Activated CD4-positive, alpha-beta T cell treated with anti-CD3 and anti-CD28 coated beads for 36 hours (primary cell): ENCODE measurements around the gene S1PR3. TPM values are rescaled to one million over a fixed set of nuclear protein-coding genes. Genes with fewer than 3 reads are reported as not detected.

Source experiments
- ATAC-seq: fragments of 200-7000 bp; cut with Tn5 transposase; one replicate; pipeline ENCODE4 v1.10.0; 2021; ENCODE audit warnings: mild to moderate bottlenecking, moderate library complexity
- CTCF ChIA-PET: fragments of 350-600 bp; sonication (Branson Sonifier 250); formaldehyde crosslinking; loops from one replicate; lab custom pipeline; 2021; ENCODE audit warnings: antibody characterized with exemption; lab: Charles Lee
- POLR2A ChIA-PET: fragments of 350-600 bp; sonication (Branson Sonifier 250); formaldehyde crosslinking; loops from one replicate; lab custom pipeline; 2021; ENCODE audit warnings: antibody characterized with exemption, inconsistent platforms; lab: Charles Lee
- DNase-seq: peaks from one replicate; pipeline ENCODE4 v3.0.0-alpha.2; 2020
- H3K27ac Mint-ChIP-seq: one replicate; pipeline ENCODE4 v1.8.0; 2021; ENCODE audit warnings: mixed read lengths
- H3K27me3 Mint-ChIP-seq: one replicate; pipeline ENCODE4 v1.8.0; 2021; ENCODE audit warnings: mixed read lengths
- H3K36me3 Mint-ChIP-seq: one replicate; pipeline ENCODE4 v1.8.0; 2021; ENCODE audit warnings: low read depth, mixed read lengths
- H3K4me1 Mint-ChIP-seq: one replicate; pipeline ENCODE4 v1.8.0; 2021; ENCODE audit warnings: mixed read lengths
- H3K4me3 Mint-ChIP-seq: one replicate; pipeline ENCODE4 v1.8.0; 2021; ENCODE audit warnings: mild to moderate bottlenecking, moderate library complexity, mixed read lengths
- H3K9me3 Mint-ChIP-seq: one replicate; pipeline ENCODE4 v1.8.0; 2021; ENCODE audit warnings: low read depth, mixed read lengths
- intact Hi-C, 2 experiments: fragments of 100-400 bp; cut with DNase I in 1 of 2; cut with micrococcal nuclease in 1 of 2; formaldehyde crosslinking; loops; one replicate each; pipeline versions ENCODE4 v1.14.2 to v1.15.1; 2022 to 2024; cut with DNase I, micrococcal nuclease
- total RNA-seq, 2 experiments: library from RNA; stranded (reverse); gene quantifications; one replicate each; pipeline ENCODE4 v1.2.3, GENCODE V29; 2021

The S1PR3 gene
- total RNA-seq, 2 experiments from 2014 or later: 0.56 to 1.2 TPM

DNA sequence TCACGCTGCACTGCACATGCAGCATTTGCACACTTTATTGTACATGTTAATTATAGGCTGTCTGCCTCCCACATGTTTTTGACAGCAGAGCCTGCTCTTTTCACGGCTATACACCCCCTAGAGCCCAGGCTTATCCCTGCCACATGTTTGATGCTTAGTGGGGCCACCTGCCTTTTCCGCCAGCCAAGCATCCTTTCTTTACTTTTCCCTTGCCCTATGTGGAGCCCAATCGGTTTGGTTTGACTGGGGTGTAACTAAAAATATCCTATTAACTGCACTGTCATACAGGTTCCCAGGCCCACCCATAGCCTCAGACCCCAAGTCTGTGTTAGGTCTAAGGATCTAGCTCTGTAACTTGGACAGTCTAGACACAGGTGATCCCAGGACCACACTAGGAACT, 18.9 kb upstream of the S1PR3 start:
- CTCF ChIA-PET: no interaction called here
- POLR2A ChIA-PET: no interaction called here
- no peaks in the 10 kb centered on the region for H3K36me3 Mint-ChIP-seq
- H3K9me3 Mint-ChIP-seq: no peaks in the 10 kb centered on the region
- intact Hi-C loops: no loop called here
- H3K4me1 Mint-ChIP-seq: peaks cover 15% of the 10 kb centered on the region
- H3K27me3 Mint-ChIP-seq: peaks cover 15% of the 10 kb centered on the region
- ATAC-seq (no peak), DNase-seq (no peak)
- no peak overlapping the region for H3K4me3 Mint-ChIP-seq
- H3K27ac Mint-ChIP-seq: no peak overlapping the region

DNA sequence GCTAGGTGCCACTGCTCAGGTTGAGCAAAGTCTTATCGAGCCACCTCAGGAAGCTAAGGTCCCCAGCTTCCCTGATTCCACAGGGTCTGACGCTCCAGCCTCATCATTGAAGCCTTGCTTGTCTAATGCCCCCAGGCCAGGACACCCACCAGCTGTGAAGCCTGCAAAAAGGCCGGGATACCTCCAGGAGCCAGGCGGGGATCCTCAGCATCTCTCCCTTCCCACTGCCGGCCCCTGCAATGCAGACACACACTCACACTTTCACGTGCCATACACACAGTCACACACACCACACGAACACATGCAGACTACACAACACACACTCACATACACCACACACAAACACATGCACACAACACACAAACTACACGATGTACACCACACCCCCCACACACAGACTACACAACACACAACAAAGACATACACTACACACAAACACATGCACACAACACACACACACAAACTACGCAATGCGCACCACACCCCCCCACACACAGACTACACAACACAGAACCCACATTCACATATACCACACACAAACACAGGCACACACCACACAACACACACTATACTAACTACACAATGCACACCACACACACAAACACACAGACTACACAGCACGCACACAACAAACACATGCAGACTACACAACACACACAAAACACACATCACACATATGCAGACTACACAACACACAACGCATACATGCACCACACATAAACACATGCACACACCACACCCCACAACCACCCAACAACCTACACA, 17.8 kb upstream of the S1PR3 start:
- ChIA-PET POLR2A (no interaction called here), CTCF (no interaction called here)
- no peaks in the 10 kb centered on the region for H3K36me3 Mint-ChIP-seq
- H3K9me3 Mint-ChIP-seq: no peaks in the 10 kb centered on the region
- intact Hi-C loops: no loop called here
- DNase-seq (no peak), ATAC-seq (no peak)
- no peak overlapping the region for H3K27ac Mint-ChIP-seq
- H3K4me3 Mint-ChIP-seq: no peak overlapping the region
- peaks cover 15% of the 10 kb centered on the region for H3K4me1 Mint-ChIP-seq
- peaks cover 23% of the 10 kb centered on the region for H3K27me3 Mint-ChIP-seq

DNA sequence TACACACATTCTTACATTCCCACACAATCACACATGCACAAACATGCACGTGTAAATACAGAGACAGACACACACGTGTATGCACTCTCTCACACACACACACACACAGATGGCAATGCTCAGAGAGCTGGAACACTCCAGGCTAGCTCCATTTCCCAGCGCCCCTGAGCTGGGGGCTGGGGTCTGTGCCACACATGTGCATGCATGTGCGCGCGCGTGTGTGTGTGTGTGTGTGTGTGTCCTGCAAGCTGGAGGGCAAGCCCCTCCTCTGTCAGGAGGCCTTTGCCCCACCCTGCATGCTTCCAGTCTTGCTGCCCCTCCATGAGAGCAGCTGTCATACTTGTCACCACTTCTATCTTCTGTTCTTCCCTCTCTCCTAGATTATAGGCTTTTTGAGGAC, 16.6 kb upstream of the S1PR3 start:
- intact Hi-C loops: no loop called here
- no peak for ATAC-seq
- Mint-ChIP-seq H3K27ac (no peak overlapping the region), H3K36me3 (no peaks in the 10 kb centered on the region), H3K27me3 (peaks cover 19% of the 10 kb centered on the region), H3K4me3 (no peak overlapping the region), H3K4me1 (peaks cover 15% of the 10 kb centered on the region), H3K9me3 (no peaks in the 10 kb centered on the region)
- CTCF ChIA-PET: no interaction called here
- POLR2A ChIA-PET: no interaction called here
- no peak for DNase-seq

DNA sequence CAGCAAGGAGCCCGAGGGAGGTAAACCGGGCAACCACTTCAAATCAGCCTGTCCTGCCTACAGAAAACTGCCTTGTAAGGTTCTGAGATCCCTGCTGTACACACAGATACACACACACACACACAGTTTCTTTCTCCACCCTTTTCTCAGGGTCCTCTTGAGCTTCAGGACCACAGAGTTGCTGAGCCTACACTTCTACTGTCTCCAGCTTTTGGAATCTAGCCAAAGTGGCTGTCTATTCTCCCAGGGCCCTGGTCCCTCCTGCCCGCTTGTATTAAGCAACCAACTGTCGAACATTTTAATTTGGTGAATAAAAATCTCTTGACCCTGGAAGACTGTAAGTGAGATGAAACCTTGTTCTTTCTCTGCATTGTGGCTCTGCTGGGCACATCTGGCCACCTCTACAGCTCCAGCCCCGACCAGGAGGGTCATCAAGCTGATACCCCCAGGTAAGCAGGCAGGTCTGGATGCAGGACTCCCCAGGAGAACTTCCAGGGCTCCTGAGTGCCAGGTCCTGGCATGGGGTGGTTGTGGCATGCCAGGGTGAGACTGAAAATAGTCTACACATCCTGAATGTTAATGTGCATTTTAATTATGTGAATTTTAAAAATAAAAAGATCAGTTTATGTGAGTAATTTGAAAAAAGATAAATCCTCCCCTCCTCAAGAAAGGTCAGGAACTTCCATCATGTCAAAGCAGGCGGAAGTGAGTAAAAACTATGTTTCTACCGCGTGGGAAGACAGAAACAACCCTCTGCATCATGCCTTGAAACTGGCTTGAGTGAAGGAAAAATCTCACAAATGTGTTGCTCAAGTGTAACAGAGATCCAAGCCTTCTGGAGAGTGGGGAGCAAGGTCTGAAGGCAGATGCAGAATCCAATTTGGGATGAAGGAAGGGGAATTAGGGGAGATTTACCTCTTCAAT, 15.0 kb upstream of the S1PR3 start:
- no peaks in the 10 kb centered on the region for H3K9me3 Mint-ChIP-seq
- no peak for DNase-seq
- ChIA-PET POLR2A (no interaction called here), CTCF (no interaction called here)
- intact Hi-C loops: no loop called here
- no peaks in the 10 kb centered on the region for H3K36me3 Mint-ChIP-seq
- H3K27ac Mint-ChIP-seq: peak overlapping the region; percentile 10
- peak; percentile 74 for ATAC-seq
- peaks cover 15% of the 10 kb centered on the region for H3K4me1 Mint-ChIP-seq
- peaks cover 18% of the 10 kb centered on the region for H3K27me3 Mint-ChIP-seq
- no peak overlapping the region for H3K4me3 Mint-ChIP-seq

- Mint-ChIP-seq H3K9me3 (no peaks in the 10 kb centered on the region), H3K36me3 (no peaks in the 10 kb centered on the region), H3K4me1 (peaks cover 15% of the 10 kb centered on the region), H3K27me3 (peaks cover 18% of the 10 kb centered on the region), H3K4me3 (no peak overlapping the region), H3K27ac (no peak overlapping the region)
- no peak for DNase-seq
- POLR2A ChIA-PET: no interaction called here
- intact Hi-C loops: no loop called here
- peak; percentile 49 for ATAC-seq
- CTCF ChIA-PET: interaction anchor here (1.6 kb wide), 1 partner anchor 12 kb away, joined by 7 read pairs; no protein-coding TSS in a partner anchor
Measured at GRCh38 chr9:88976890-88977257, 14.4 kb upstream of the S1PR3 start.

DNA sequence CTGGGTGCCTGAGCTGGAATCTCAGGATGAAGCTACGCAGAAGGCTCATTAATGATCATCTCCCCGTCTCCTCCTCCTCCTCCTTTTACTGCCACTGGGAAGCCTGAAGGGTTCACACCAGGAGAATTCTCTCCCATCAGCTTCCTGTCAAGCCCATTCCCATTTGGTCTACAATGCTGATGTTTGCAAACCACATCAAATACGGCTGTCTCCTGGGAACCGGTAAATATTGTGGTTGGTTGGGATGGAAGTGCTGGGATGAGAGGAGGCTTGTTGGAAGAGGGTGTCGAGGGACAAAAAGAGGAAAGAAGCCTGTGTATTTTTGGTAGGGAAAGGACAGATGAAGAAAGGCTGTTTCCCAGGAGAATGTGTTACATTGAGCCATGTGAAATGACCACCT, 13.2 kb upstream of the S1PR3 start:
- Mint-ChIP-seq H3K36me3 (no peaks in the 10 kb centered on the region), H3K4me1 (peaks cover 15% of the 10 kb centered on the region), H3K27me3 (peaks cover 18% of the 10 kb centered on the region), H3K4me3 (no peak overlapping the region), H3K27ac (no peak overlapping the region), H3K9me3 (no peaks in the 10 kb centered on the region)
- ATAC-seq: no peak
- DNase-seq: no peak
- intact Hi-C loops: no loop called here
- POLR2A ChIA-PET: interaction anchor here (0.6 kb wide), 1 partner anchor 103 kb away, joined by 5 read pairs; no protein-coding TSS in a partner anchor
- CTCF ChIA-PET: interaction anchor here (1.6 kb wide), 1 partner anchor 11 kb away, joined by 7 read pairs; no protein-coding TSS in a partner anchor

- no peak overlapping the region for H3K27ac Mint-ChIP-seq
- intact Hi-C loops: no loop called here
- H3K27me3 Mint-ChIP-seq: peaks cover 18% of the 10 kb centered on the region
- H3K36me3 Mint-ChIP-seq: no peaks in the 10 kb centered on the region
- H3K4me3 Mint-ChIP-seq: no peak overlapping the region
- ATAC-seq (no peak), DNase-seq (no peak)
- ChIA-PET POLR2A (no interaction called here), CTCF (interaction anchor here (0.6 kb wide), 1 partner anchor 1295 kb away, joined by 4 read pairs; no protein-coding TSS in a partner anchor)
- no peaks in the 10 kb centered on the region for H3K9me3 Mint-ChIP-seq
- H3K4me1 Mint-ChIP-seq: peaks cover 15% of the 10 kb centered on the region
Measured at GRCh38 chr9:88979021-88979420, 12.2 kb upstream of the S1PR3 start.

DNA sequence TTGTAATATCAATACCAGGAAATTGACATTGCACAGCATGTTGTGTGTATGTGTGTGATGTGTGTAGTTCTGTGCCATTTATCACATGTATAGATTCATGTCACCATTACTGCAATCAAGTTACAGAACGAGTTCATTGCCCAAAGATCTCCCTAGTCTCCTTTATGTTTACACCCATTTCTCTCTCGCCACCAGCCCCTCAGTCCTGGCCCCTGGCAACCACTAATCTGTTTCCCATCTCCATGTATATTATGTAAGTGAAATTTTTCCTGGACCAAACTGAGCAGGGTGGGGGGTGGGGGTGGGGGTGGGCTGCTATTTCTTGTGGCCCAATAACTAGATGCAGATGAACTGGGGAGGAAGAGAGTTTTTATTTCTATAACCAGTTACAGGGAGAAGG, 11.5 kb upstream of the S1PR3 start:
- Mint-ChIP-seq H3K27ac (no peak overlapping the region), H3K27me3 (peaks cover 18% of the 10 kb centered on the region), H3K9me3 (no peaks in the 10 kb centered on the region), H3K4me3 (no peak overlapping the region), H3K36me3 (no peaks in the 10 kb centered on the region), H3K4me1 (peaks cover 15% of the 10 kb centered on the region)
- ChIA-PET POLR2A (no interaction called here), CTCF (interaction anchor here (0.6 kb wide), 1 partner anchor 1295 kb away, joined by 4 read pairs; no protein-coding TSS in a partner anchor)
- intact Hi-C loops: loop anchor here in 1 of 2 experiments (10.0 kb wide), 2 partner anchors 675 to 1605 kb away; no protein-coding TSS in a partner anchor
- DNase-seq: no peak
- ATAC-seq: no peak

GRCh38 chr9:88980740-88981203, 10.5 kb upstream of the S1PR3 start:
- Mint-ChIP-seq H3K4me3 (no peak overlapping the region), H3K36me3 (no peaks in the 10 kb centered on the region), H3K4me1 (peaks cover 18% of the 10 kb centered on the region), H3K27me3 (peaks cover 18% of the 10 kb centered on the region), H3K9me3 (no peaks in the 10 kb centered on the region), H3K27ac (no peak overlapping the region)
- ChIA-PET CTCF (no interaction called here), POLR2A (no interaction called here)
- intact Hi-C loops: loop anchor here in 1 of 2 experiments (10.0 kb wide), 2 partner anchors 676 to 1606 kb away; no protein-coding TSS in a partner anchor
- ATAC-seq (no peak), DNase-seq (no peak)

DNA sequence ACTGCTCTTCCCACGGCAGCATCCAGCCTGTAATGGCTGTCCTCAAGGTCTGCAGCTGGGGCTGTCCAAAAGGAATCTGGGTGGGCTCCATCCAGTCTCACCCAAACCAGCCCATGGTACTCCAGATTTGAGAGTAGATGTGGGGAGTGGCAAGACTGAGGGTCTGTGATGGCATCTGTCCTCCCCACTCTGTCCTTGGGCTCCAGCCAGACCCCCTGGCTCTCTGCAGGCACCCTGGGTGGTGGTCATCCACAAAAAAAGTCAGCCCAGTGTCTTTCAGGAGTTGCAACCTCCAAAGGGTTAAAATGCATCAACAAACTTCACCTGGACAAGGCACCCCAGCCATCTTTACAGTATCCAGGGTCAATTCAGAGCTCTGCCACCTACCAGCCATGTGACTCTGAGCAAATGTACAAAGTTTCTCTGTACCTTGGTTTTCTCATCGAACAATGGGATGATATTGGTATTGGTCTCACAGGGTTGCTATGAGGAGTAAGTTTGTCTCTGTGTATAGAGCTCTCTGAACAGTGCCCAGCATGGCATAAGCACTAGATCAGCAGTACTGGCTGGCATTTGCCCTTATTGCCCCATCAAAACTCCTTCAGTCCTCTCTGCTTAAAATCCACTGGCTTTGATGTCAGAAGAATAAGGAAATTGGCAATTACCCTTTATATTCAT, 7.3 kb upstream of the S1PR3 start:
- DNase-seq: no peak
- no peak overlapping the region for H3K27ac Mint-ChIP-seq
- intact Hi-C loops: loop anchor here in 1 of 2 experiments (10.0 kb wide), 2 partner anchors 679 to 1609 kb away; no protein-coding TSS in a partner anchor
- peaks cover 12% of the 10 kb centered on the region for H3K27me3 Mint-ChIP-seq
- no peaks in the 10 kb centered on the region for H3K36me3 Mint-ChIP-seq
- no peak overlapping the region for H3K4me3 Mint-ChIP-seq
- ChIA-PET POLR2A (no interaction called here), CTCF (no interaction called here)
- ATAC-seq: no peak
- H3K9me3 Mint-ChIP-seq: no peaks in the 10 kb centered on the region
- peaks cover 21% of the 10 kb centered on the region for H3K4me1 Mint-ChIP-seq

- CTCF ChIA-PET: no interaction called here
- Mint-ChIP-seq H3K36me3 (no peaks in the 10 kb centered on the region), H3K9me3 (no peaks in the 10 kb centered on the region), H3K27me3 (peaks cover 12% of the 10 kb centered on the region), H3K27ac (no peak overlapping the region), H3K4me3 (no peak overlapping the region), H3K4me1 (peaks cover 26% of the 10 kb centered on the region)
- no peak for DNase-seq
- no peak for ATAC-seq
- intact Hi-C loops: loop anchor here in 1 of 2 experiments (10.0 kb wide), 2 partner anchors 680 to 1610 kb away; no protein-coding TSS in a partner anchor
- POLR2A ChIA-PET: no interaction called here
Measured at GRCh38 chr9:88984543-88984883, 6.8 kb upstream of the S1PR3 start.
